Endothelial cell of umbilical vein (primary cell): Measurements from ENCODE around the gene SLC28A1. TPM values are rescaled to one million over a fixed set of nuclear protein-coding genes. Genes with fewer than 3 reads are reported as not detected.

Source experiments
- BruUV-seq: library from RNA; stranded (reverse); fragments of 400-500 nt; replicated peaks from 2 replicates; lab custom pipeline; 2021; lab: Mats Ljungman, UMichigan
- CTCF ChIA-PET: fragments of 300-600, 350-600 bp; sonication (Branson Sonifier 250); formaldehyde crosslinking; loops from one replicate; lab custom pipeline; 2021; ENCODE audit warnings: antibody characterized with exemption, inconsistent platforms; lab: Charles Lee
- POLR2A ChIA-PET: fragments of 300-600, 350-600 bp; sonication (Branson Sonifier 250); formaldehyde crosslinking; loops from one replicate; lab custom pipeline; 2021; ENCODE audit warnings: antibody characterized with exemption, inconsistent platforms; lab: Charles Lee
- DNase-seq: peaks from one replicate; pipeline ENCODE4 v3.0.0-alpha.2; 2011; ENCODE audit warnings: low read depth, low spot score
- FAIRE-seq: peaks from 2 replicates; lab custom pipeline; 2011; peaks lifted over from hg19 to GRCh38; lab: Jason Lieb, UNC
- H2AFZ ChIP-seq: 2 replicates; pipeline ENCODE4 v1.6.0; 2012; ENCODE audit warnings: low read depth, low read length, control low read depth, inconsistent platforms
- H3K27ac ChIP-seq: 2 replicates; pipeline ENCODE4 v1.5.1; 2011; ENCODE audit warnings: low read depth, mild to moderate bottlenecking, control low read depth, low read length, moderate library complexity; ENCODE audit not compliant: insufficient read depth
- H3K27me3 ChIP-seq, 2 experiments: 2 replicates each; pipeline versions ENCODE4 v1.6.0 to v1.6.1; 2011; ENCODE audit warnings: low read length in 2 of 2, mixed read lengths in 1 of 2; ENCODE audit not compliant: control insufficient read depth in 2 of 2, insufficient read depth in 2 of 2
- H3K36me3 ChIP-seq, 2 experiments: 2 replicates in 1 of 2; 3 replicates in 1 of 2; pipeline ENCODE4 v1.5.1; 2011; ENCODE audit warnings: low read length in 2 of 2, mild to moderate bottlenecking in 1 of 2, moderate library complexity in 1 of 2; ENCODE audit not compliant: control insufficient read depth in 2 of 2, insufficient read depth in 2 of 2; ENCODE audit errors: extremely low read depth in 1 of 2
- H3K4me1 ChIP-seq: 3 replicates; pipeline ENCODE4 v1.5.1; 2011; ENCODE audit warnings: mild to moderate bottlenecking, low read length; ENCODE audit not compliant: control insufficient read depth, insufficient read depth; ENCODE audit errors: extremely low read depth
- H3K4me2 ChIP-seq: 2 replicates; pipeline ENCODE4 v1.6.1; 2011; ENCODE audit warnings: low read length, control low read depth, mixed read lengths; ENCODE audit not compliant: insufficient read depth
- H3K4me3 ChIP-seq, 3 experiments: fragments of 200-600 bp in 1 of 3; sonication (generic), shearing (Covaris generic) in 1 of 3; replicated peaks in 1 of 3; 2 replicates each; pipeline ENCODE4 v1.5.1; 2011 to 2016; ENCODE audit warnings: control low read depth in 3 of 3, low read length in 3 of 3, mild to moderate bottlenecking in 2 of 3, inconsistent platforms in 1 of 3, low read depth in 1 of 3, moderate library complexity in 1 of 3; ENCODE audit not compliant: insufficient read depth in 1 of 3
- H3K79me2 ChIP-seq: 2 replicates; pipeline ENCODE4 v1.6.0; 2012; ENCODE audit warnings: low read length, inconsistent platforms; ENCODE audit not compliant: control insufficient read depth, insufficient read depth
- H3K9ac ChIP-seq: replicated peaks from 2 replicates; pipeline ENCODE3; 2011; ENCODE audit warnings: low read length, control low read depth; ENCODE audit not compliant: insufficient read depth; ENCODE audit errors: extremely low read depth
- H3K9me1 ChIP-seq: replicated peaks from 3 replicates; pipeline ENCODE4 v1.6.0; 2011; ENCODE audit warnings: mild to moderate bottlenecking, low read length; ENCODE audit not compliant: control insufficient read depth, insufficient read depth; ENCODE audit errors: extremely low read depth
- H3K9me3 ChIP-seq: replicated peaks from 2 replicates; pipeline ENCODE4 v1.5.1; 2012; ENCODE audit warnings: low read length, inconsistent platforms; ENCODE audit not compliant: control insufficient read depth, insufficient read depth
- H4K20me1 ChIP-seq: replicated peaks from 2 replicates; pipeline ENCODE3; 2011; ENCODE audit warnings: mild to moderate bottlenecking, low read length; ENCODE audit not compliant: control insufficient read depth, insufficient read depth; ENCODE audit errors: extremely low read depth
- EZH2 ChIP-seq: IDR thresholded peaks from 2 replicates; pipeline ENCODE4 v1.6.1; 2012; ENCODE audit warnings: borderline replicate concordance, low read depth, mild to moderate bottlenecking, moderate library complexity, low read length, inconsistent platforms; ENCODE audit not compliant: severe bottlenecking
- FOS ChIP-seq: IDR thresholded peaks from 2 replicates; pipeline ENCODE4 v1.6.1; 2011; ENCODE audit warnings: mild to moderate bottlenecking, low read length, moderate library complexity, borderline replicate concordance; ENCODE audit not compliant: insufficient read depth
- GATA2 ChIP-seq: IDR thresholded peaks from 2 replicates; pipeline ENCODE4 v1.7.0; 2011; ENCODE audit warnings: low read depth, mild to moderate bottlenecking, moderate library complexity, mixed read lengths, low read length; ENCODE audit not compliant: insufficient read length, insufficient read depth
- JUN ChIP-seq: IDR thresholded peaks from 2 replicates; pipeline ENCODE4 v1.6.1; 2011; ENCODE audit warnings: borderline replicate concordance, low read depth; ENCODE audit not compliant: insufficient read length, insufficient read depth
- MAX ChIP-seq: IDR thresholded peaks from 2 replicates; pipeline ENCODE4 v1.6.1; 2011; ENCODE audit not compliant: insufficient read depth, insufficient read length
- MYC ChIP-seq: IDR thresholded peaks from one replicate; pipeline ENCODE4 v1.6.1; 2011; ENCODE audit warnings: mild to moderate bottlenecking, low read depth, low read length
- POLR2A ChIP-seq: IDR thresholded peaks from 2 replicates; pipeline ENCODE4 v1.6.1; 2012; ENCODE audit warnings: low read depth, mild to moderate bottlenecking, control low read depth, low read length
- POLR2AphosphoS5 ChIP-seq: IDR thresholded peaks from 2 replicates; pipeline ENCODE4 v1.6.1; 2012; ENCODE audit warnings: low read depth, mild to moderate bottlenecking, control low read depth, low read length, moderate library complexity; ENCODE audit not compliant: insufficient read depth
- dilution Hi-C: fragments of 300-500 bp; cut with MboI; formaldehyde crosslinking; loops from one replicate; pipeline ENCODE4 v1.15.0; 2019; ENCODE audit warnings: low sequenced_read_pairs; ENCODE audit not compliant: extremely low pct_ligation_motif_present
- intact Hi-C: fragments of 100-400 bp; cut with micrococcal nuclease; formaldehyde crosslinking; loops from one replicate; pipeline ENCODE4 v1.10.0; 2022
- polyA plus RNA-seq, 4 experiments: library from polyadenylated mRNA; depleted of rRNA in 3 of 4; stranded (reverse) in 3 of 4; unstranded in 1 of 4; fragments of >200 nt; gene quantifications; 2 replicates each; pipeline versions ENCODE4 v1.2.1 to v1.2.3, GENCODE V29; 2011 to 2012; ENCODE audit warnings: missing spikeins in 1 of 4
- total RNA-seq: library from RNA; stranded (reverse); gene quantifications from 2 replicates; pipeline ENCODE4 v1.2.3, GENCODE V29; 2021
- TF ChIP-seq, protein P1 (sequence below), 2 donors: IDR thresholded peaks; 1 replicate in 1 of 2; 2 replicates in 1 of 2; pipeline ENCODE4 v1.5.1; 2011; ENCODE audit warnings: low read length in 2 of 2, mild to moderate bottlenecking in 2 of 2, moderate library complexity in 2 of 2, control low read depth in 1 of 2, inconsistent platforms in 1 of 2, low read depth in 1 of 2; ENCODE audit not compliant: insufficient read depth in 1 of 2; ENCODE audit errors: extremely low read depth in 1 of 2

SLC28A1 gene
- total and polyA plus RNA-seq, 2 donors (not counting 3 experiments of a cell fraction or from before 2014, with no cell fraction given) = not detected

DNA sequence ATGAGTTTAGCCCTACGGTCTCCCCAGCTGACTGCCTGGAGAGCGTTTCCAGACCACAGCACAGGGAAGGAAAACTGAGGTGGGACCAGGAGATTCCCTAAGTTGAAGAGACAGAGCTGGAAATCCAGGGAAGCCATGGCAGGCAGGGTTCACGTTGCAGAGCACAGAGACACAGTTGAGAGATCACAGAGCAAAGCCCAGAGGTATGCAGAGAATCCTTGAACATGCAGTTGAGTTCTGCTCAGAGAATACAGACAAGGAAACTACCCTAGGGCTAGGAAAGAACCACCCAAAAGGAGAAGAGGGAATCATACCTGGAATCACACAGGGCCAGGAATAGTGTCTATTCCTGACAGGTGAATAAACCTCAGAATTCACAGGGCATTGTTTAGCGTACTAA lies 14.3 kb downstream of the SLC28A1 start:
- intact Hi-C loops = no loop called here
- BruUV-seq = no TSS peak
- no peak for DNase-seq
- H3K79me2 ChIP-seq = no peaks in the 10 kb centered on the region
- H3K9me1 ChIP-seq = no peaks in the 10 kb centered on the region
- no peak for FAIRE-seq
- ChIA-PET CTCF (interaction anchor here (1.2 to 2.0 kb wide), 3 partner anchors 14 to 29 kb away, joined by 3 to 7 read pairs (median 5); no protein-coding TSS in a partner anchor), POLR2A (interaction anchor here (1.1 kb wide), 1 partner anchor 12 kb away, joined by 3 read pairs; no protein-coding TSS in a partner anchor)
- H3K4me2 ChIP-seq = no peak overlapping the region
- no peak overlapping the region for H3K9ac ChIP-seq
- TF ChIP-seq EZH2 = no peak
- TF ChIP-seq FOS = no peak
- TF ChIP-seq POLR2AphosphoS5 = no peak
- TF ChIP-seq MAX = no peak
- no peak for TF ChIP-seq MYC
- TF ChIP-seq GATA2 = no peak
- TF ChIP-seq POLR2A = no peak
- TF ChIP-seq, protein P1, sequence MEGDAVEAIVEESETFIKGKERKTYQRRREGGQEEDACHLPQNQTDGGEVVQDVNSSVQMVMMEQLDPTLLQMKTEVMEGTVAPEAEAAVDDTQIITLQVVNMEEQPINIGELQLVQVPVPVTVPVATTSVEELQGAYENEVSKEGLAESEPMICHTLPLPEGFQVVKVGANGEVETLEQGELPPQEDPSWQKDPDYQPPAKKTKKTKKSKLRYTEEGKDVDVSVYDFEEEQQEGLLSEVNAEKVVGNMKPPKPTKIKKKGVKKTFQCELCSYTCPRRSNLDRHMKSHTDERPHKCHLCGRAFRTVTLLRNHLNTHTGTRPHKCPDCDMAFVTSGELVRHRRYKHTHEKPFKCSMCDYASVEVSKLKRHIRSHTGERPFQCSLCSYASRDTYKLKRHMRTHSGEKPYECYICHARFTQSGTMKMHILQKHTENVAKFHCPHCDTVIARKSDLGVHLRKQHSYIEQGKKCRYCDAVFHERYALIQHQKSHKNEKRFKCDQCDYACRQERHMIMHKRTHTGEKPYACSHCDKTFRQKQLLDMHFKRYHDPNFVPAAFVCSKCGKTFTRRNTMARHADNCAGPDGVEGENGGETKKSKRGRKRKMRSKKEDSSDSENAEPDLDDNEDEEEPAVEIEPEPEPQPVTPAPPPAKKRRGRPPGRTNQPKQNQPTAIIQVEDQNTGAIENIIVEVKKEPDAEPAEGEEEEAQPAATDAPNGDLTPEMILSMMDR (IDR thresholded peaks at IDR 0.05; ENCODE audit: extremely low read depth in 1 of 2, insufficient read depth in 1 of 2, low read depth in 1 of 2, low read length in 2 of 2) = no peak
- no peak for TF ChIP-seq JUN
- dilution Hi-C loops = no loop called here
- no peaks in the 10 kb centered on the region for H3K4me1 ChIP-seq
- no peaks in the 10 kb centered on the region for H4K20me1 ChIP-seq
- peaks cover 4 to 6% of the 10 kb centered on the region in 2 experiments for H3K27me3 ChIP-seq
- H3K4me3 ChIP-seq = no peak overlapping the region
- no peak overlapping the region for H3K27ac ChIP-seq
- no peak overlapping the region for H2AFZ ChIP-seq
- no peaks in the 10 kb centered on the region for H3K36me3 ChIP-seq
- H3K9me3 ChIP-seq = no peaks in the 10 kb centered on the region
